GM21515 (cell line): ENCODE results near the gene HLA-DRB5.
"Not testable (repeated sequence)": the region's sequence is repeated elsewhere in the genome, so short reads cannot be mapped to it uniquely, and the experiment has no call there.

ENCODE experiments used
- ATAC-seq: cut with Tn5 transposase; IDR thresholded peaks from one replicate; pipeline ENCODE4 v1.9.1; 2021; ENCODE audit not compliant: unreplicated experiment

The HLA-DRB5 gene

DNA sequence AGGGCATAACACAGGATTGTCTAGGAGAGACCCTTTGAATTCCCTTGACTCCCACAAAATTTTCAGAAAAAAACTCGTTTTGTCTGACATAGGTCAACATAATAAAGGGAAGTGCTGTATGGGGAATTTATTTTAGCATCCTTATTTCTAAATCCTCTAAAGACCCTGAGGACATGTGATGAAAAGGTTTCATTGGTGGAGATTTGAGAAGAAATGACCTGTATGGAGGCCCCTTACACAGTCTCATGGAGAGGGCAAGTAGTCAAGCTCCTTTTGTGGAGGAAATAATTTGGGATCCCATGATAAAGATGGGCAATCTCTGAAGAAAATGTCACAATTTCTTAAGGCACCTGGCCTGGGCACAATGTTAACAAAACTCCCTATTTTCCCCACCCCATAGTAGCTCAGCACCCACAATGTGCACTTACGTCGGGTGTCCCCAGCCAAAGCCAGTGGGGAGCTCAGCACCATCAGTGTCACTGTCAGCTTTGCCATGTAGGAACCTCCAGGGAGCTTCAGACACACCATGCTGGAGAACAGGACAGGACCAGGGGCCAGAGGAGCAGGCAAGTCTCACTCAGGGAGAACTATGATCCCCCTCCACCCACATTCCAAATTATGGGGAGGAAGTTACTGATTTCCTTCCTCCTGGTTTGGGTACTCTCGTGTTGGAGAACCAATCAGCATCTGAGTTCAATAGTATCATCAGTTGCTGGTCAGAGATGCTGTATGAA, at the start of gene HLA-DRB5:
Gene HLA-DRB5, minus strand, starts transcription at position 591 of the 734 bp plus-strand sequence. Its CDS starts 63 bp downstream, at position 528.
- no peak for ATAC-seq

DNA sequence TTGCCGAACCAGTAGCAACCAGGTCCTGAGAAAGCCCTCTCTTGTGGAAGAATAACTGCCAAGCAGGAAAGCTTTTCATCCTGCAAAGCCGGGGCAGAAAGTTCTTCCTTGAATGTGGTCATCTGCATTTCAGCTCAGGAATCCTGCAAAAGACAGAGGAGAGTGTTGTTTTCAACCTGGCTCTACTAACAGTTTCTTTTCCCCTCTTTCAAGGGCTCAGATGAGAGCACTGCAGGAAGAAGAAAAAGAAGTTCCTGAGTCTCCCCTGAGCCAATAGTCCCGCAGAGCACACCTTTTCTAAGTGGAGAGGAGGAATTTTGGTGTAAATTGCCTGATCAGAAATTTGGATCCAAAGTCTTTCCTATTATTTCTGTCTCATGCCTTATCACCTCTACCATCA, 48.9 kb upstream of the HLA-DRB5 start:
- no peak for ATAC-seq

DNA sequence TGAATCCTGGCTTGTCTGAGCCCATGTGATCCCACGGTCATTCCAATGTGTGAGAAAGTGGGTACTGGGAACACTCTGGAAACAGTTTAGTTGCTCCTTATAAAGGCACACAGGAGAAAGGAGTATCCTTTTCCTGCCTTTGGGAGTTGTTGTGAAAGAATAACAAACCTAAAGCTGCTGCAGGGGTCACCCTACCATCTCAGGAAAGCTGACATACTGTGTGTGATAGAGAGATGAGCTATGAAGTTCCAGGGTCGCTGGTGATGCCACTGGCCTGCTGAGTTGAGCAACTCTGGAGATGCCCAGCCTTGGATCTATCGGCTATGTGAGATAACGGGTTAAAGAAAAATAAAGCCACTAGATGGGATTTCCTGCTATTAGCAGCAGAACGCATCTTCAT, 47.4 kb upstream of the HLA-DRB5 start:
- ATAC-seq = not testable (repeated sequence)

DNA sequence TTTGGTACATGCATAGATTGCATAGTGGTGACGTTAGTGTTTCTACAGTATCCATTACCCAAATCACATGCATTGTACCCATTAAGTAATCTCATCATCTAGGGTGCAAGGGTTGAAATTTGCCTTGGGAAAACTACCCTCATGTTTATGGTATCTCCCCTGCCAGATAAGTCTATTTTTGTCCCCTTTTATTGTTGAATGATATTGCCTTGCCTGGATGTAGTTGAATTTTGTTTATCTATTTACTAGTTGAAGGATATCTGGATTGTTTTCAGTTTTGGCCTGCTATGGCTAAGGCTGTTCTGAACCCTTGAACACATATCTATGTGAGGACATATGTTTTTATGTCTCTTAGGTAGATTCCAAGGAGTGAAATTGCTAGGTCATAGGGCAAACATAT, 46.2 kb upstream of the HLA-DRB5 start:
- ATAC-seq = no peak

DNA sequence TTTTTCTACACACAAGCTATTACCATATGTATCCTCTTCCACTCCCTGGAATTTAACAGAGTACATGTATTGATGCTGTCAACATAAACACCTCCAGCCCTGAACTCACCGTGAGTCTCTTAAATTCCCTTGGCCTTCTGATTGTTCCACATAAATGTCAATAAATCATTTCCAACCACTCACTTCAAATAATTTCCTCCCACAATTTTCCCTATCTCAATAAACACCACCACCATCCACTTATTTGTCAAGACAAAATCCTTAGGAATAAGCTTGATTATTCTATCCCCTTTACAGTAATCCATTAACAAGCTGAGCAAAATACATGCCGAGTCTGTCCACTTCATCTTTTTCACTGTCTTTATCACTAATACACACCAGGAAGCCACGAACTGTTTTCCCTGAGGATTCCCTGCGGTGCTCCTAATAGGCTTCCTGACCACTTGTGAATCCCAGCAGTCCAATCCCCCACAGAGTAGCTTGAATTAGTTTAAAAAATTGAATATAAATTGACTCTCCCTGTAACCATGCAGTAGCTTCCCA, 40.3 kb upstream of the HLA-DRB5 start:
- no peak for ATAC-seq

DNA sequence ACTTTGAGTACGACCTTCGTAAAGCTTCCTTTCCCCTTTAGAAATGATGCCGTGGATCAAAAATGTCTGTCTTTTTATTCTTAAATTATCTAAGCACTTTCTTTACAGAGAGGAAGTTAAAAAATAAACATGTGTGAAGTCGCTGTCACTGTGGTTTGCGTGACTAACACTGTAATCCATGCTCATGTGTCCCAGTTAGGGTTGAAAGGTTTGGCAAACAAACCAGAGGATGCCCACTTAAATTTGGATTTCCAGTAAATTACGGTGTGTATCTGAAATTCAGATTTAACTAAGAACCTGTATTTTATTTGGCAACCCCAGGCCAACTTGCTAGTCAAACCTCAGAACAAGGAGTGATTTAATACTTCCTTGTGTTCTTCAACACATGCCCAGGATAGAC, 38.5 kb upstream of the HLA-DRB5 start:
- ATAC-seq = no peak

DNA sequence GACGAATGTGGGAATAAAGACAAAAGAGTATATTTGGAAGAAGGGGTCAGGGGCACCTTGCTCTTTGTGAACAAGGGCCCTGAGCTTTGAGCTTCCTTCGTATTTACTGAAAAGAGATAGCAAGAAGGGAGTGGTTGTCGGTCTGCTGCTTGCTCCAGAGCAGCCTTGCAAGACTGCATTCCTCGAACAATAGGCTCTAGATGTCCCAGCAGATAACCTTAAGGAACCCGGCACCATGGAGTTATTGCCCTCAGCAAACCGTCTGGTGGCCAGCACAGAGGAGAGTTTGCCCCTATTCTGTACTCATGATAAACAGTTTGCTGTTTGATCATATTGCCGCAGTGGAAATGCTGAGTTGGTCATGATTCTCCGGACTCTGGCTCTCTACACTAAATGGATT, 36.9 kb upstream of the HLA-DRB5 start:
- no peak for ATAC-seq

DNA sequence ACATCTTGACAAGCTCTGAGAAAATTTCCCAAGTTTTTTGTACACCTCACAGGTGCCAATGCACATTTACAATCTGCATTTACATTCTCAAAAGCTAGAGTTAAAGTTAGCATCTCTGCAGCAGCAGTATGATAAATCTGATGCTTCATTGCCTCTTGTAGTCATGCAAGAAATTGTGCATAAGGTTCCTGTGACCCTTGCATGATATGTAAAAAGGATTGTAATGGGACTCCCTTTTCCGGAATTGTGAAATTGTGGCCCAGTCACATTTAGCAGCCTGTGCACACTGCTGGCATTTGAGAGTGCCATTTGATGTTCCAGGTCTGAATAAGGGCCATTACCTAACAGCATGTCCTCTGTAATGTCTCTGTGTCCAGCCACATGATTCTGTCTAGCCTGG, 35.4 kb upstream of the HLA-DRB5 start:
- no peak for ATAC-seq

DNA sequence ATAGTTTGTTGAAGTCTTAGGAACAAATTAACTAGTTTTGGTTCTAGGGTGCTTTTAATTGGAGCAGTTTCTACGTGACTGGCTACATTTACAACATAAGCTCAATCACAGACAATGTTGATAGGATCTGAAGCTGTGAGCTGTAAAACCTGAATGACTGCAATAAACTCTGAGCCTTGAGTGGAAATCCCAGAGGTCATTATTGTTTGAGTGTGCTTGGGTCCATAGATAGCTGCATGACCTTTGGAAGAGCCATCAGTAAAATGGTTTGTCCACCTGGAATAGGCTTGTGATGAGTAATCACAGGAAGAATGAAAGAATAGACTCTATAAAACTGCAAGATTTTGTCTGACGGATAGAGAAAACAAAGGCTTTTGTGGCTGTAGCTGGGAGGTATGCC, 32.9 kb upstream of the HLA-DRB5 start:
- ATAC-seq = no peak

DNA sequence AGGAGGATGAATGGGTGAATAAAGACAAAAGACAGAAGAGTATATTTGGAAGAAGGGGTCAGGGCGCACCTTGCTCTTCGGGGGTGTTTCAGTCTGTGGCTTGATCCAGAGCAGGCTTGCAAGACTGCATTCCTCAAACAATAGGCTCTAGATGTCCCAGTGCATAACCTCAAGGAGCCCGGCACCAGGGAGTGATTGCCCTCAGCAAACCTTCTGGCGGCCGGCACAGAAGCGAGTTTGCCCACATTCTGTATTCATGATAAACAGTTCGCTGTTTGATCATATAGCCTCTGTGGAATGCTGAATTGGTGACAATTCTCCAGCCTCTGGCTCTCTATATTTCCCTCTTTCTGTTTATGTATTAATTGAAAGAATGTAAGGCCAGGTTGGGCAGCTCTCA, 29.7 kb upstream of the HLA-DRB5 start:
- ATAC-seq = no peak

DNA sequence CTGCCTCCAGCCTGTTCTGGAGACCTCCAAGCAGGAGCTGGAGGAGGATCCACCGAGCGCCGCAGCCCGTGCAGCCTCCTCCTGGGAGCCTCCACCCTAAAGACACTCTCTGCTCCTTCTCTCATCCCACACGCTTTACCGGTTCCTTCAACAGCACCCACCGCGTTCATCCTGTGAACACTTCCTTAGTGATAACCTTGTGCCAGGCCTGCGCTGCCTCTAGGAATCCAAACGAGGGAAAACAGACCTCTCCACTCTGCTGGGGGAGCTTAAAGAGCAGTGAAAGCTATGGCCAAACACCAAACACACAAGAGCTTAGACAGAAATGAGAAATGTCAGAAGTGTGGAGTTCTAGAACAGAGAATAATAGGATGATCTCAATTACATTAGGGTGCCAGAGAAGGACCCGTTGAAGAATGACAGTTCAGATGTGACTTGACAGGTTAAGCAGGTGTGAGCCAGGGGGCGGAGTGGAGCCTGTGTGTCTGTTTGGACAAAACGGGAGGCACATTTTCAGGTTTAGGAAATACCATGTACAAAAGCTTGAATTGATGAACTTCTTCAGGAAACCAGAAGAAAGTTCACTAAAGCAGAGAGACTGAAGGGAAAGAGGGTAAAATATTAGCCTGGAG, 28.5 kb upstream of the HLA-DRB5 start:
- no peak for ATAC-seq

DNA sequence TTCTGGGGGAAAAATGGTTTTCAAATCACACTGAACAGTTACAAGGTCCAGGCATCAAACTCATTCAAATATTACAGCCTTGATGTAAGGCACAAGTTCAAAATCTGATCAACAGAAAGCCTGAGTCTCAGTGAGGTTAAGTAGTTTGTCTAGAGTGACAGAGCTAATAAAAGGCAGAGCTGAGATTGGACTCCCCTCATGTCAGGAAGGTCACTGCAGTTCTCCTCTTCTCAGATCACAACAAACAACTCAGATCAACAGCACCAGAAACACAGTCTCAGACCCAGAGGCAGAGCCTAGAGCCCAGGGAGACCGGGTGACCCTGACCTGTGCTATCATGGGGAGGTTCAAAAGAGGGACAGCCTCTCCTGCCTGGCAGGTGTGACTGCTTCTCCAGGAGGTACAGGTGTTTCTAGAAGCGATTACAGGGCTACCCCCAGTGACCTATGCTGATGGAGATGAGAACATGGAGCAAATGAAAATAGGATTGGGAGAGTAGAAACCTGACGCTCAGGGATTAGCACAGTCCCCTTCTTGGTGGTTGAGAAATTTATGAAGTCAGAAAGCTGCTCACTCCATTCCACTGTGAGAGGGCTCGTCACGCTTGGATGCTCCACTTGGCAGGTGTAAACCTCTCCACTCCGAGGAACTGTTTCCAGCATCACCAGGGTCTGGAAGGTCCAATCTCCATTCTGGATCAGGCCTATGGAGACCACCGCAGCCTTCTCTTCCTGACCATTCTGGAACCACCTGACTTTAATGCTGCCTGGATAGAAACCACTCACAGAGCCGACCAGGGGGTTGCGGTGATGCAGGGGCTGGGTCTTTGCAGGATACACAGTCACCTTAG, 24.3 kb upstream of the HLA-DRB5 start:
- ATAC-seq = no peak

DNA sequence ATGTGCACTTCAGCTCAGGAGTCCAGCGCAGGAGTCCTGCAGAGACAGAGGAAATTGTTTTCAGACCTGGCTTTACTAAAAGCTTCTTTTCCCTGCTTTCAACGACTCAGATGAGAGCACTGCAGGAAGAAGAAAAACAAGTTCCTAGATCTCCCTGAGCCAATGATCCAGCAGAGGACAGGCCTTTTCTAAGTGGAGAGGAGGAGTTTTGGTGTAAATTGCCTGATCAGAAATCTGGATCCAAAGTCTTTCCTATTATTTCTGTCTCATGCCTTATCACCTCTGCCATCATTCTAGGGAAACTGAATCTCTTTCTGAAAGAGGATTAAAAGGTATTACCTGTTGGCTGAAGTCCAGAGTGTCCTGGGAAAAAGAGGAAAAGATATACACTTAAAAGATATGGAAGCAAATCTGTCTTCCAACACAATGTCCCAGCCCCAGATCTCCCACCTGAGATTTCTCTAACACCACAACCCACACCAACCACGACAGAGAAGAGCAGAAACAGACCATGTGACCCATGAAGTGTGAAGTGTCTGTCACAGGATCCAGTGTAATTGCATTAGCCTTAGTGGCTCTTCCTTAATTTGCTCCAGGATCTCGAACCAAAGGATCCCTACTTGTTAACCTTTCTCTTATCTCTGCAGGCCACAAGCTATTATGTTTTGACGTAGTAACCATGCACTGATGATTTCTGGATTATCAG, 23.1 kb upstream of the HLA-DRB5 start:
- ATAC-seq = no peak

DNA sequence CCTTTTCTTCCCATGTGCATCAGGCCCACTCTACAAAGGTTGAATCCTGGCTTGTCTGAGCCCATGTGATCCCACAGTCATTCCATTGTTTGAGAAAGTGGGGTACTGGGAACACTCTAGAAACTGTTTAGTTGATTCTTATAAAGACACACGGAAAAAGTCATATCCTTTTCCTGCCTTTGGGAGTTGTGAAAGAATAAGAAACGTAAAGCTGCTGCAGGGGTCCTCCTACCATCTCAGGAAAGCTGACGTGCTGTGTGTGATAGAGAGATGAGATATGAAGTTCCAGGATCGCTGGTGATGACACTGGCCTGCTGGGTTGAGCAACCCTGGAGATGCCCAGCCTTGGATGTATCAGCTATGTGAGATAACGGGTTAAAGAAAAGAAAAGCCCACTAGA, 21.3 kb upstream of the HLA-DRB5 start:
- no peak for ATAC-seq

DNA sequence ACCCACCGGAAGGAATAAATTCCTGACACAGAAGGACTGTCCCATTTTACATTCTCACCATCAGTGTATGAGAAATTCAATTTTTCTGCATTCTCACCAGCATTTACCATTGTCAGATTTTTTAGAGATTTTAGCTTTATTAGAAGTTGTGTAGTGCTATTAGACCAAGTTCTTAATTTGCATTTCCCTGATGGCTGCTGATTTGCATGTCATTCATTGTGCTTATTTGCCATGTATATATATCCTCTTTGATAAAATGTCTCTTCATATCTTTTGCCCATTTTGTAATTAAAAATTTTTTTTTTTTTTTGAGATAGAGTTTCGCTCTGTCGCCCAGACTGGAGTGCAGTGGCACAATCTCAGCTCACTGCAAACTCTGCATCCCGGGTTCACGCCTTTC, 9.8 kb upstream of the HLA-DRB5 start:
- no peak for ATAC-seq

DNA sequence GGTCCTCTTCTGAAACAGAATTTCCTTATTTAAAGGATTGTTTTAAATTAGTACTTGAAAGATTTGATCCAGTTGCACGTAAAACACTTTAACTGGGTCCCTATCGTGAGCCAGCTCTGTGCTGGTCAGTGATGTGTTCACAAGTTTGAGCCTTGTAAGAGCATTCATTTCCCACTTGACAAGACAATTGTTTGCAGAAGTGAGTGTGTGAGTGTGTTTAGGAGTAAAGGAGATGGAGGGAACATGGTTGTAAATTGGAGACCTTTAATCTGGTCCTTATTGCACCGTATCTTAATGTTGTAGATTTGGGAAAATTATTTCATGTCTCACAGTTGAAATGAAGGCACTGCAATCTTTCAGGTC, 325 bp upstream of the HLA-DRB5 start:
- not testable (repeated sequence) for ATAC-seq

DNA sequence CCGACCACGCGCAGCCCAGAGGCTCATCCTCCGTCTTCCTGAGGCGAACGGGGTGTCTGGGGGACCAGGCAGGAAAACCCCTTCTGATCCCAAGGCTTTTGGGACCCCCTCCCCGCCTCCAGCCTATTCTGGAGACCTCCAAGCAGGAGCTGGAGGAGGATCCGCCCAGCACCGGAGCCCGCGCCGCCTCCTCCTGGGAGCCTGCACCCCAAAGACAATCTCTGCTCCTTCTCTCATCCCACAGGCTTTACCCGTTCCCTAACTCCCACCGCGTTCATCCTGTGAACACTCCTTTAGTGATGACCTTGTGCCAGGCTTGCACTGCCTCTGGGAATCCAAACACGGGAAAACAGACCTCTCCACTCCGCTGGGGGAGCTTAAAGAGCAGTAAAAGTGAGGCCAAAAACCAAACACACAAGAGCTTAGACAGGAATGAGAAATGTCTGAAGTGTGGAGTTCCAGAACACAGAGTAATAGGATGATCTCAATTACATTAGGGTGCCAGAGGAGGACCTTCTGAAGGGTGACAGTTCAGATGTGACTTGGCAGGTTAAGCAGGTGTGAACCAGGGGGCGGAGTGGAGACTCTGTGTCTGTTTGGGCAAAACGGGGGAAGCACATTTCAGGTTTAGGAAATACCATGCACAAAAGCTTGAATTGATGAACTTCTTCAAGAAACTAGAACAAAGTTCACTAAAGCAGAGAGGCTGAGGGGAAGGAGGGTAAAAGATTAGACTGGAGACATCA, 7.6 kb downstream of the HLA-DRB5 start:
- ATAC-seq = no peak

DNA sequence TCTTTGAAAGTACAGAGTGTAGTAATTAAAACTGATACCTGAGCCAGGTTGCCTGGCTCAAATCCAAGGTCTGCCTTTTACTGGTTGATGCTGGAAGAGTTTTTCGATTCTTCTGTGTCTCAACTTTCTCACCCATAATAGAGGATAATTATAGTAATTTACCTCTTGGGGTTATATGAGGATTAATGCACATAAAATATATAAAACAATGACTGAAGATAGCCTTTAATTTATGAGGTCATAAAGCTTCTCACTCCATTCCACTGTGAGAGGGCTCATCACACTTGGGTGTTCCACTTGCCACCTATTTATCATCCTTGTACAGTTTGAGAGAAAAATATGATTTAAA, 10.2 kb downstream of the HLA-DRB5 start:
- ATAC-seq = no peak

DNA sequence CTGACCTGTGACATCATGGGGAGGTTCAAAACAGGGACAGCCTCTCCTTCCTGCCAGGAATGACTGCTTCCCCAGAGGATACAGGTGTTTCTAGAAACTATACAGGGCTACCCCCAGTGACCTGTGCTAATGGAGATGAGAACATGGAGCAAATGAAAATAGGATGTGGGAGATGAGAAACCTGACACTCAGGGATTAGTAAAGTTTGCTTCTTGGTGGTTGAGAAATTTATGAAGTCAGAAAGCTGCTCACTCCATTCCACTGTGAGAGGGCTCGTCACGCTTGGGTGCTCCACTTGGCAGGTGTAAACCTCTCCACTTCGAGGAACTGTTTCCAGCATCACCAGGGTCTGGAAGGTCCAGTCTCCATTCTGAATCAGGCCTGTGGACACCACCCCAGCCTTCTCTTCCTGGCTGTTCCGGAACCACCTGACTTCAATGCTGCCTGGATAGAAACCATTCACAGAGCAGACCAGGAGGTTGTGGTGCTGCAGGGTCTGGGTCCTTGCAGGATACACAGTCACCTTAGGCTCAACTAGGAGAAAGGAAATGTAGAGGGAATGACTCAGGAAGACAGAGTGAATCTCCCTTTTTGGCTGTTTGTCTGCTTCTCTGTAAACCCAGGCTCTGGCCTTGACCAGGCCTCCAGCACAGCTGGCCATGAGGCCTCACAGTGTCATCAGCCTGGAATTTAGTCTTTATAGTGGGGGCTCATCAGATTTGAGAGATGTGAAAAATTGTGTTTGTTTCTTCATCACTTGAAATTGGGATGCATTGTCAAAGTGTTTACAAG, 10.8 kb downstream of the HLA-DRB5 start:
- ATAC-seq = no peak
